ENCODE results near the gene MAPK9. TPM values are rescaled to one million over a fixed set of nuclear protein-coding genes. Genes with fewer than 3 reads are reported as not detected.

MAPK9 gene
- total RNA-seq, 2 experiments from 2014 or later = 21.2 to 21.7 TPM

DNA sequence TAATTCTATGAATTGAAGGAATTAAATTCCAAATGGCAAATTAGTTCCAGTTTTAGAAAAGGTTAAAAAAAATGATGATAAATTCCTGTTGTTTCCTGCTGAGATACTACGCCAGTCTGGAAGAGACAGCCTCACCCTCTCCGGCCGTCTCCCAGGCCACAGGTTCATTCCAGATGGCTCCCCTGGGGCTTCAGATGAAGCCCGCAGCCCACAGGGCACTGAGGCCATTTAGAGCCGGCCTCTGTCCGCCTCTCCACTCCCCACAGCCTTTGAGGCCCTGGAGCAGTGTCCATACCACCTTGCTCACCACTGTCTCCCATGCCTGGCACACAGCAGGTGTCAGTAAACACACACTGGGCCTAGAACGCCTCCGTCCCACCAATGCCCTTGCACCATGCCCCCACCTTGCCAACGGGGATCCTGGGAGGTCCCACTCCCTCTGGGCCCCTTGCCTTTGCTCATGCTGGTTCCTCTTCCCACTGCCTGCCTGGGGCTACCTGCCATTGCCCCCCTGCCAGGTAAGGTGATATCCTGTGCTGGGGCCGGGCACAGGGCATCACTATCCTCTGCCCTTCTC, 35.2 kb upstream of the MAPK9 start:
- Mint-ChIP-seq H3K27ac (no peak overlapping the region), H3K27me3 (peaks cover 15% of the 10 kb centered on the region), H3K4me3 (no peak overlapping the region), H3K9me3 (no peaks in the 10 kb centered on the region), H3K4me1 (ENCODE audit: low read depth) (no peaks in the 10 kb centered on the region), H3K36me3 (ENCODE audit: low read depth) (no peaks in the 10 kb centered on the region)
- no peak overlapping the region for H3K27ac ChIP-seq (ENCODE audit: low read depth in 1 of 2, low read length in 2 of 2)
- H3K4me3 ChIP-seq (ENCODE audit: low read length) = no peak overlapping the region
- H3K36me3 ChIP-seq (ENCODE audit: insufficient read depth, low read length) = no peaks in the 10 kb centered on the region
- CTCF ChIA-PET = interaction anchor here (0.7 kb wide), 1 partner anchor 11 kb away, joined by 4 read pairs; no protein-coding TSS in a partner anchor
- POLR2A ChIA-PET = no interaction called here
- TF ChIP-seq, protein P1, sequence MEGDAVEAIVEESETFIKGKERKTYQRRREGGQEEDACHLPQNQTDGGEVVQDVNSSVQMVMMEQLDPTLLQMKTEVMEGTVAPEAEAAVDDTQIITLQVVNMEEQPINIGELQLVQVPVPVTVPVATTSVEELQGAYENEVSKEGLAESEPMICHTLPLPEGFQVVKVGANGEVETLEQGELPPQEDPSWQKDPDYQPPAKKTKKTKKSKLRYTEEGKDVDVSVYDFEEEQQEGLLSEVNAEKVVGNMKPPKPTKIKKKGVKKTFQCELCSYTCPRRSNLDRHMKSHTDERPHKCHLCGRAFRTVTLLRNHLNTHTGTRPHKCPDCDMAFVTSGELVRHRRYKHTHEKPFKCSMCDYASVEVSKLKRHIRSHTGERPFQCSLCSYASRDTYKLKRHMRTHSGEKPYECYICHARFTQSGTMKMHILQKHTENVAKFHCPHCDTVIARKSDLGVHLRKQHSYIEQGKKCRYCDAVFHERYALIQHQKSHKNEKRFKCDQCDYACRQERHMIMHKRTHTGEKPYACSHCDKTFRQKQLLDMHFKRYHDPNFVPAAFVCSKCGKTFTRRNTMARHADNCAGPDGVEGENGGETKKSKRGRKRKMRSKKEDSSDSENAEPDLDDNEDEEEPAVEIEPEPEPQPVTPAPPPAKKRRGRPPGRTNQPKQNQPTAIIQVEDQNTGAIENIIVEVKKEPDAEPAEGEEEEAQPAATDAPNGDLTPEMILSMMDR (IDR thresholded peaks at IDR 0.05) = no peak
- H3K9me3 ChIP-seq (ENCODE audit: control insufficient read depth in 1 of 2, insufficient read depth in 1 of 2, low read length in 2 of 2) = no peaks in the 10 kb centered on the region
- ATAC-seq (ENCODE audit: poor library complexity) = no peak
- intact Hi-C loops (cut with DNase I, micrococcal nuclease) = loop anchor here (10.0 kb wide), 1 partner anchor 122 kb away; the partner anchor contains the start of gene RASGEF1C (in 2 of the 2)
- peaks cover 7% of the 10 kb centered on the region for H3K4me1 ChIP-seq (ENCODE audit: insufficient read depth, low read length)
- DNase-seq = no peak
- H3K27me3 ChIP-seq (ENCODE audit: control insufficient read depth in 1 of 2, insufficient read depth in 2 of 2, low read length in 2 of 2) = peaks cover 0 to 5% of the 10 kb centered on the region in 2 experiments

DNA sequence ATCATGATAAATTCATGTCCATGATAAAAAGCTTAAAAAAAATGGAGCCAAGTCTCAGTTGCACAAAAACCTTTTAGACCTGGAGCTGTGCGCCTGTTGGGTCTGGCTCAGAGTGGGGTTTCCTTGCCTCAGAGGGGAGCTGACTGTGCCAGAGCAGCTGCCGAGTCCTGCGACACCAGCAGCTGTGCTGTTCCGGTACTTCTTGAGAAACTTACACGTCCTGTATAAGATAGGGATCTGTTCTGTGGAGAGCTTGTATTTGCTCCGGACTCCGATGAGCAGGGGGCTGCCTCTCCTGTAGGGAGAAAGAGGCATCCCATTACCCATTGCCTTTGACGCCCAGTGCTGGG, 32.7 kb upstream of the MAPK9 start:
- H3K9me3 ChIP-seq (ENCODE audit: control insufficient read depth in 1 of 2, insufficient read depth in 1 of 2, low read length in 2 of 2) = no peaks in the 10 kb centered on the region
- ATAC-seq (ENCODE audit: poor library complexity) (no peak), DNase-seq (no peak)
- no peaks in the 10 kb centered on the region for H3K9me3 Mint-ChIP-seq
- no peaks in the 10 kb centered on the region for H3K4me1 Mint-ChIP-seq (ENCODE audit: low read depth)
- H3K27me3 Mint-ChIP-seq = no peaks in the 10 kb centered on the region
- intact Hi-C loops (cut with DNase I, micrococcal nuclease) = loop anchor here (10.0 kb wide), 1 partner anchor 120 kb away; the partner anchor contains the start of gene RASGEF1C (in 2 of the 2)
- H3K4me3 Mint-ChIP-seq = no peak overlapping the region
- no peak overlapping the region for H3K27ac ChIP-seq (ENCODE audit: low read depth in 1 of 2, low read length in 2 of 2)
- H3K27ac Mint-ChIP-seq = no peak overlapping the region
- TF ChIP-seq, protein P1 (IDR thresholded peaks at IDR 0.05) = no peak
- CTCF ChIA-PET = interaction anchor here (0.9 kb wide), 1 partner anchor 9 kb away, joined by 3 read pairs; no protein-coding TSS in a partner anchor
- H3K27me3 ChIP-seq (ENCODE audit: control insufficient read depth in 1 of 2, insufficient read depth in 2 of 2, low read length in 2 of 2) = no peaks in the 10 kb centered on the region
- peaks cover 7% of the 10 kb centered on the region for H3K4me1 ChIP-seq (ENCODE audit: insufficient read depth, low read length)
- no peaks in the 10 kb centered on the region for H3K36me3 Mint-ChIP-seq (ENCODE audit: low read depth)
- no peaks in the 10 kb centered on the region for H3K36me3 ChIP-seq (ENCODE audit: insufficient read depth, low read length)
- H3K4me3 ChIP-seq (ENCODE audit: low read length) = no peak overlapping the region
- POLR2A ChIA-PET = no interaction called here

DNA sequence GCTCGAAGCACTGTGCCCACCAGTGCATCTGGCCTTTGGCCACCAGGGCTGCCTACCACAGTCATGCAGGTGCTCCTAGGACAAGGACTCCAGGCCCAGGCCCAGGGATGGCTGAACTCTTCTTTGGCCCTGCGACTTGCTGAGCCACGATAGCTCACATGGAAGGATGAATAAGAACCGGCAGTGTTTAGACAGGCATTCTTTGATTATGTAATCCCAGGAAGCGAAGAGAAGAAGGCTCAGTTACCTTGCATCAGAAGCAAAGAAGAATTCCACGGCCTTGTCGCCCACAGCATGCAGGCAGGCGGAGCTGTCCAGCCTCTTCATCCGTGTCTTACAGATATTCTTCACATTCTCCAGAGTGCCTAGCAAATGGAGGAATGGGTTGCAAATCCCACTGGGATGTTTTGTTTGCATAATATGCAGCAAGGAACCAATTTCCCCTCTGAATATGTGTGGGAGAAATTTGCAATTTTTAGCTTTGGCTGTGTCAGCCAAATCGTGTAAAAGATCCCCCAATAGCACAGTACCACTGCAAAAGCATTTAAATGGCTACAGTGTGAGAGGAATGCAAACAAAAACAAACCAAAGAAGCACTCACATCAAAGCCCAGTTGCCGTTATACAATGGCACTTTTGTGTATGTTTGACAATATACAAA, 32.2 kb upstream of the MAPK9 start:
- Histone ChIP-seq H3K4me3 (ENCODE audit: low read length) (no peak overlapping the region), H3K4me1 (ENCODE audit: insufficient read depth, low read length) (peaks cover 7% of the 10 kb centered on the region), H3K27ac (ENCODE audit: low read depth in 1 of 2, low read length in 2 of 2) (no peak overlapping the region), H3K27me3 (ENCODE audit: control insufficient read depth in 1 of 2, insufficient read depth in 2 of 2, low read length in 2 of 2) (no peaks in the 10 kb centered on the region), H3K36me3 (ENCODE audit: insufficient read depth, low read length) (no peaks in the 10 kb centered on the region), H3K9me3 (ENCODE audit: control insufficient read depth in 1 of 2, insufficient read depth in 1 of 2, low read length in 2 of 2) (no peaks in the 10 kb centered on the region)
- Mint-ChIP-seq H3K9me3 (no peaks in the 10 kb centered on the region), H3K4me1 (ENCODE audit: low read depth) (no peaks in the 10 kb centered on the region), H3K4me3 (no peak overlapping the region), H3K36me3 (ENCODE audit: low read depth) (no peaks in the 10 kb centered on the region), H3K27me3 (no peaks in the 10 kb centered on the region), H3K27ac (no peak overlapping the region)
- TF ChIP-seq, protein P1 (IDR thresholded peaks at IDR 0.05) = no peak
- ATAC-seq (ENCODE audit: poor library complexity) (no peak), DNase-seq (no peak)
- ChIA-PET POLR2A (no interaction called here), CTCF (interaction anchor here (0.7 to 0.9 kb wide), 2 partner anchors 8 to 9 kb away, joined by 3 read pairs; no protein-coding TSS in a partner anchor)
- intact Hi-C loops (cut with DNase I, micrococcal nuclease) = loop anchor here (10.0 kb wide), 1 partner anchor 119 kb away; the partner anchor contains the start of gene RASGEF1C (in 2 of the 2)

Data from CD4-positive, alpha-beta T cell (primary cell).